OCI-LY3 (cell line): ENCODE results near the gene HELZ.

Experiments
- CTCF ChIP-seq: fragments of 200-600, 300-600 bp; sonication (generic); IDR thresholded peaks from 2 replicates; pipeline ENCODE4 v1.5.1; 2014; ENCODE audit warnings: antibody characterized with exemption, low read length, low read depth
- EZH2phosphoT487 ChIP-seq: fragments of 200-600 bp; shearing (Covaris generic); IDR thresholded peaks from 2 replicates; pipeline ENCODE4 v1.6.1; 2018; ENCODE audit warnings: antibody characterized with exemption, mixed run types, low read depth

DNA sequence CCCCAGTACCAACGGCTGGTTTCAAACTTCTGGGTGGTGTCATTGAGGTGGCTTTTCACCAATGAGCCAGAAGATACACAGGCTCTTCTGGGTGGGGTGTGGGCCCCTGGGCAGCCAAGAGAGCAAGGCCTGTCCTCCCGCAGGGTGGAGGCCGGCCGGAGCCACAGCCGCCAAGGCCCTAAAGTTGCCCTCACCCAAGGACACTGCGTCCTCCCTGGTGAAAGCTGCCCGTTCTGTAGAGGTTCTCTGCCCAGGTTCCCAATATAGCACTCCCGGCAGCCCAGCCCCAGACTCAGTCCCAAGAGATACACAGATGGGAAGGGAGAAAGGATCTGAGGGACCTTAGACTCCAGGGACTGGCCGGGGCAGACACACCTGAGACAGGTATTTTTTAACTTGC lies 211.4 kb downstream of the HELZ start:
- TF ChIP-seq CTCF (no peak), EZH2phosphoT487 (no peak)
